C1 segment of cervical spinal cord (tissue), 14 donors: ENCODE results near the gene EXOC6B.

Source experiments
- DNase-seq, 14 donors: peaks; one replicate each; lab custom pipeline; 2025; lab: John Stamatoyannopoulos, UW

Gene EXOC6B

GRCh38 chr2:72148837-72149555 lies 676.8 kb downstream of the EXOC6B start:
- DNase-seq: peak in 7 of 14 donors; percentile 17 to 51 (median 40)

DNA sequence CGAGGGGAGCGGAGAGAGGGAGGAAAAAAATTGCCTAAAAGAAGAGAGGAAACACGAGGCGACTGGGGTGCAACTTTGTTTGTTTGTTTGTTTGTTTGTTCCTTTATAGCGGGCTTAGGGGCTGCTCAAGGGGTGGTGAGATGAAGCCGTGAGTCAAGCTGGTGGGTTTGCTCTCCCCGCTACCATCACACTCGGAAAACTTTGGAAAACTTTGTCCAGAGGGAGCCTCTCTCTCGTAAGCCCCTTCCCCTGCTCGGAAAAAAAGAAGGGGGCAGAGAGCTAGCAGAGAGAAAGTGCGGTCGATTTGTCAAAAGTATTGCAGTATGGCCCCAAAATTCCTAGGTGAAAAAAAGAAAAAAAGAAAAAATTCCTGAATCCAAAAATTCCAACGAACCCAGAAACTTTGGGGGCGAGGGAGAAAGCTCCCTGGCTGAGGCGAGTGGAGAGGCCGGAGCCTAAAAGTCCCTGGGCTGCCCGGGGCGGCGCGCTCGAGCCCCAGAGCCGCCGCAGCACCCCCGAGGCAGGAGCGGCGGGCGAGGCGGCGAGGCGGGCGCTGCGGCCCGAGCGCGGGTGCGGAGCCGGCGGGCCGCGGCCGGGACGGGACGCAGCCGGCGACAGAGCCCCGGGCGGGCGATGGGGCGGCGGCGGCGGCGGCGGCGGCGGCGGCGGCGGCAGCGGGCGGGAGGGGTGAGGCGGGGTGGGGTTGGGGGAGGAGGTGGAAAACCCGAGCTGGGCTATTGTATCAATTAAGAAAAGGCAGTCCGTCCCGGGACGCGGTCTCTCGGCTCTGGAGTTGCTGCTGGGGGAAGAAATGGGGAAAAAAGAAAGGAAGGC lies 677.6 kb downstream of the EXOC6B start:
- no peak for DNase-seq

GRCh38 chr2:72147303-72147971 lies 678.4 kb downstream of the EXOC6B start, which contains the start of gene CYP26B1:
TSS of gene CYP26B1 (minus strand) at chr2:72147862. CDS start at chr2:72147834, 28 bp downstream.
- peak in 2 of 14 donors; percentile 30 to 43 for DNase-seq

DNA sequence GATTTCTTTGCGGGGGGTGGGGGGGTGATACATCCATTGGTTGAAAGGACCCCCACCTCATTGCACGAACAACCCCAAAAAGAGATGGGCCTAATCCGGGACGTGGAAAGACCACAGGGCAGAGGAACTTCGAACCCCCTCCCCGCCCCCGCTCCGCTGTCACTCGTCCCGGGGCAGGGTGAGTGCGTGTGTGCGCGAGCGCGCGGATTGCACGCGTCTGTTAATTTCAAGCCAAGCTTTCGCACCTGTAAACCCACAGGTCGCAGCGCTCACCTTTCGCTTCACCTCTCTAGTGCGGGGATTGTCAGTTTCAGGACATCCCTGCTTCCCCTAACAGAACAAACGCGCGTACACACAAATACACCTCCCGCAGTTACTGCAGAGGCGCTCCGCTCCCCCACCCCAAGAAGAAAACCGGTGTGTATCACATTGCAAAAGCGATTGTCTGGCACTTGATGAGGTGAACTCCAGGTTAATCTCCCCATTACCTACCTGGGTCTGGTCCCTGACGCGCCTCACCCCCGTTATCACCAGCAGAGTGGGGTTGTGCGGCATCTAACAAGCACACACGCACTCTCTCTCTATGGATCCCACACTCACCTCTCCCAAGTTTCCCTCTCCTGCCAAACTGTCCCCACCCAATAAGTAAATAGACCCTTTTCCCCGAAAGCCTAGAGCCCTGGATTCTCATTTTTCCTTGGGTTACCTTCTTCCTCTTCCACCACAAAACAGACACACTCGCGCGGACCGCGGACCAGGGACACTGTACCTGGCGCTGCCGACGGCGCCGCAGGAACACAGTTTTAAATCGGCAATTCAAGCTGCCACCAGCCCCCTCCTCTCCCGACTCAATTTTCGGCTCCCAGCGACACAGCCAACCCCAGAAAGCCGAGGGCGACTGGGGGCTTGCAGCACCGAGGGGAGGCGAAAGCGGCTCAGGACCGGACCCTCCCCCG lies 679.2 kb downstream of the EXOC6B start:
- peak in 1 of 14 donors; percentile 69 for DNase-seq

- no peak for DNase-seq
These were observed 680.0 kb downstream of the EXOC6B start for GRCh38 chr2:72145658-72146329.

GRCh38 chr2:72145289-72145657 lies 680.6 kb downstream of the EXOC6B start:
- peak in 1 of 14 donors; percentile 79 for DNase-seq

GRCh38 chr2:72144632-72145288 lies 681.1 kb downstream of the EXOC6B start:
- DNase-seq: peak in 1 of 14 donors; percentile 80

- DNase-seq: no peak
These were observed 681.6 kb downstream of the EXOC6B start for GRCh38 chr2:72144274-72144631.

DNA sequence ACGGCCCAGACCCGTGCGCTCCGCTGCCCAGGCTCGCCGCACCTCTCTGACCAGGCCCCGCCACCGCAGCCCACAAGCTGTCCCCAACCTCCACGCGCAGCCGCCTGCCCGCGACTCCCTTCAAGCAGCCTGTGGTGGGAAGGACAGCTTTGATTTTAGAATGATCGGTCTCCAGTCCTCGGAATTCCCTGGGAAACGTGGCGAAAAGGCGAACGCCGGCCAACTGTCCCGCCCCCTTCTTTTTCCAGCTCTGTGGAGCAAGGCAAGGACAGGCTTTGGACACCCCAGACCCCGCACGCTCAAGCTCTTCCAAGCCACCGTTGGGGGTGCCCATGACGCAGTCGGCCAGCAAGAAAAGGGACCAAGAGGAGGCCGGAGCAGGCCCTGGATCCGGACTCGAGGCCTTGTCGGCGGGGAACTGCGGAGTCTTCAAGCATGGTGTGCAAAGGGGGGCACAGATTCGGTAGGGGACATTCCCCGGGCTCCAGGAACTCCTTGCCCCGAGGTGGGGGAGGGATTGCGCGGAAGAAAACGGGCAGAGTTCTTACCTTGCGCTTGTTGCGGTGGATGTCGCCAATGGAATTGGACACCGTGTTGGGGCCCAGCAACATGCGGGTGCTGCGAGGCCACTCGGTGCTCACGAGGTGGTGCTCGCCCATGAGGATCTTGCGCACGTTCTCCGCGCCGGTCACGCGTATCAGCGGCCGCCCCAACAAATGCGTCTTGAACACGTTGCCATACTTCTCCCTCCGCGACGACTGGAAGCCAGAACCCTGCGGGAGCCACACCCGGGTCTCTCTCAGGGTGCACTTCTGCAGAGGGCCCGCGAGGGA lies 682.2 kb downstream of the EXOC6B start:
- peak in 2 of 14 donors; percentile 27 to 68 for DNase-seq

GRCh38 chr2:72142570-72143440 lies 683.0 kb downstream of the EXOC6B start:
- DNase-seq: peak in 1 of 14 donors; percentile 68

DNA sequence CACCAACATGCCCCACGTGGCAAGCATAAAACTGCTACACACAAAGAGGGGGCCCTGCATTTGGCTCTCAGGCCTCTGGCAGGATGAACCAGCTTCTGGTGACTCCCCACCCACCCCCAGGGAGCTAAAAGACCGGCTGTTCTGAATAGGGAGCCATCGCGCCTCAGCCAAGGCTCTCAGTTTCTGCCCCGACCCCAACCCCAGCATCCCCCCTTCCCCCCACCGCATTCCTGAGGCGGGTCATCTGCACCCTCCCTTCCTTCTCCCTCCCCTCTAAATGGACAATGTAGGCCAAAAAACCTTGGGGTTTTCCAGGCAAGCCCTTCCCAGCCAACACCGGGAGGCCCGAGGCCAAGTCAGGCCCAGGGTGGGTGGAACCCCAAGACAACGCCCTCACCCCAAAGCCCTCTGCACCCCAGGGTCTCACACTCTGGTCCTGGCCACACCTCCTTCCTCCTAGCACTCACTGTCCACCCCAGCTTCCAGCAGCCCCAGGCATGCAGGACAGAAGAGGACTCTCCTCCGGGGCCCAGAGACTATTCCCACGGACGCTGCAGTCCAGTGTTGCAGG lies 683.9 kb downstream of the EXOC6B start:
- peak in 1 of 14 donors; percentile 60 for DNase-seq

DNA sequence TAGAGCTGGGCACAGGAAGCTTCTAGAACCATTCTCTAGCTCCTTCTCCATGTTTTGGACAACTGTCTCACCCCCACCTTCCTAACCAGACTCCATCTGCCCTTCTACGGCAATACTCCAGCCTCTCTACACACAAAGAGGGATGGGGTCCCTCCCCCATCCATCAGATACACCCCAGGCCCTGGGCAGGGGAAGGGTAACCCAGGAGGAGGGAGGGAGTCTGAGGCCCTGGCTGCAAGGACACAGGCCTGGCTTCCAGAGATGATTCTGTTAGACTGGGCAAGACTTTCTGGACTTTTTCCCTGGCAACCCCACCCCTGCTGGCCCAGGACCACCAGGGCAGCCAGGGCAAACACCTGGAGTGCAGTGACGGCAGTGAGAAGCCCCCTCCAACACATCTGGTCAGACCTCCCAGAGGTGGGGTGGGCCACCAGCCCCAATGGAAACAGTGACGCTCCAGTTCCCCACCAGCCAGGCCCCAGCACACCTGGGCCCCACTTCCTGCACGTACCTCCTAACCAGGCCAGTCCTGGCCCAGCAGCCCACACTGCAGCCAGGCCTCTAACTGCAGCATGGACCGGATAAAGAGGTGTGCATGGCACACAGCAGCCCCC lies 684.7 kb downstream of the EXOC6B start:
- DNase-seq: peak in 1 of 14 donors; percentile 13

DNA sequence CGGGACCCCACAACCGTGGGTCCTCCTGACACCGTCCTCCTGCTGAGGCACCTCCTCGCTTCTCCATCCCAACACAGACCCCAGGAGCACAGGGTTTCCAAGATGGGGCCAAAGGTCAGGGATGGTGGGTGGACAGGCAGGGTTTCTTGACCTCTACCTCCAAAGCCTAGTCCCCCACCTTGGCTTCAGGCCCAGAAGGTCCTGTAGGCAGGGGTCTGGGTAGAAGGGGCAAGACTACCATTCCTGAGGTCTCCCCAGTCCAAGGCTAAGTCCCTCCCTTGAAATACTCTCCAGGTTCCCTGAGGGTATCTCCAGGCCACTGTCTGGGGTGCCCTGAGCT lies 685.2 kb downstream of the EXOC6B start:
- DNase-seq: no peak

DNA sequence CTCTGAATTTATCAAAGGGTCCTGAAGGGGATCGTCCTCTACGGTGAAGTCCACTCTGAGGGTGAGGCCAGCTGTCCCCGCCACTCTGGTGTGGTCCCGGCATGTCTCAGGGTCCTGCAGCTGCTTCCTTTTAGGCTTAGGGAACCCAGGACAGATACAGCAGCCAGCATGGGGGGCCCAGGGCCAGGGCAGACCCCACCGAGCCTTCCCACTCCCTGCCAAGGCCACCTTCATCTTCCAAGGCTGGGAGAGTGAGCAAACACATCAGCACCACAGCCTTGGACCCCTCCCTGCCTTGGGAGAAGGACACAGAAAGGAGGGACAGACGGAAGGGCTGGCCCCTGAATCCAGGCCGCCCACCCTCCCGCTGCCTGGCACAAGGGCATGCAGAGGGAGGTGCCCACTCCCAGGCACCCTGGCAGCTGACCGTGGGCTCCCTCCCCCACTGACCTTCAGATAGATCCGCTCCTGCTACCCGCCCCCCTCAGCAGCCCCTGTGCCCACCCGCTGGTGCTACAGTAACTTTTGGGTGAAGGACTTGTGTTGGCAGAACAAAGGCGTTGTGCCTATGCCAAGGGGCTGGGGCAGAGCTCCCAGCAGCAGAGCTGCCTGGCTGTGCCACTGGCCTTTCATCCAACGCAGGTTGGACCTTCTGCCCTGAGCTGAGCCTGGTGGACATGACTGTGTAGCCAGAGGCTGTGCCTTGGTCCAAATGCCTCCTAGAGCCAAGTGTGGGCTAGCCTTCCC lies 685.8 kb downstream of the EXOC6B start:
- no peak for DNase-seq

GRCh38 chr2:72139471-72139873 lies 686.4 kb downstream of the EXOC6B start:
- DNase-seq: no peak

- DNase-seq: peak in 1 of 14 donors; percentile 36
These were observed 686.9 kb downstream of the EXOC6B start for GRCh38 chr2:72138921-72139381.
